HUES64 (cell line): ENCODE results near the gene ATRNL1.

Source experiments
- H3K27ac ChIP-seq: 2 replicates; pipeline ENCODE4 v1.7.0; 2013; ENCODE audit warnings: low read depth, low read length, inconsistent platforms
- H3K27me3 ChIP-seq: 2 replicates; pipeline ENCODE4 v1.6.1; 2013; ENCODE audit warnings: mild to moderate bottlenecking, low read length; ENCODE audit not compliant: insufficient read depth
- H3K36me3 ChIP-seq: 2 replicates; pipeline ENCODE4 v1.6.1; 2013; ENCODE audit warnings: mild to moderate bottlenecking, low read length; ENCODE audit not compliant: insufficient read depth
- H3K4me1 ChIP-seq: 2 replicates; pipeline ENCODE4 v1.6.1; 2013; ENCODE audit warnings: mild to moderate bottlenecking, low read length, moderate library complexity; ENCODE audit not compliant: insufficient read depth
- H3K4me3 ChIP-seq: 2 replicates; pipeline ENCODE4 v1.5.1; 2013; ENCODE audit warnings: mild to moderate bottlenecking, low read length, moderate library complexity
- H3K9ac ChIP-seq: 2 replicates; pipeline ENCODE4 v1.6.1; 2013; ENCODE audit warnings: mild to moderate bottlenecking, low read depth, low read length
- H3K9me3 ChIP-seq: 2 replicates; pipeline ENCODE4 v1.6.1; 2013; ENCODE audit warnings: low read depth, low read length; ENCODE audit not compliant: insufficient read depth
- WGBS: fragments of 150-250, 120-280 bp; methylation state at CpG from one replicate; pipeline ENCODE4 v1.1.7; 2013; ENCODE audit warnings: missing lambda C conversion rate; 5-methylcytosine and 5-hydroxymethylcytosine counted together

The ATRNL1 gene

GRCh38 chr10:115866691-115867090, 773.5 kb downstream of the ATRNL1 start:
- Histone ChIP-seq H3K9me3 (no peaks in the 10 kb centered on the region), H3K4me3 (no peak overlapping the region), H3K36me3 (no peaks in the 10 kb centered on the region), H3K27me3 (no peaks in the 10 kb centered on the region), H3K9ac (no peak overlapping the region), H3K4me1 (no peaks in the 10 kb centered on the region), H3K27ac (no peak overlapping the region)
- WGBS, result 96% methylated on average over 4 of the region's 4 CpGs

- H3K36me3 ChIP-seq, result no peaks in the 10 kb centered on the region
- H3K4me1 ChIP-seq, result no peaks in the 10 kb centered on the region
- H3K27ac ChIP-seq, result no peak overlapping the region
- H3K9ac ChIP-seq, result no peak overlapping the region
- no peaks in the 10 kb centered on the region for H3K9me3 ChIP-seq
- H3K4me3 ChIP-seq, result no peak overlapping the region
- H3K27me3 ChIP-seq, result no peaks in the 10 kb centered on the region
- 96% methylated on average over 1 of the region's 2 CpGs for WGBS
These were observed 774.1 kb downstream of the ATRNL1 start for GRCh38 chr10:115867305-115867704.

- Histone ChIP-seq H3K4me3 (no peak overlapping the region), H3K9me3 (no peaks in the 10 kb centered on the region), H3K27me3 (no peaks in the 10 kb centered on the region), H3K27ac (no peak overlapping the region), H3K4me1 (no peaks in the 10 kb centered on the region), H3K36me3 (no peaks in the 10 kb centered on the region), H3K9ac (no peak overlapping the region)
- WGBS, result no CpG with 5 or more reads among the region's 1 CpG
These were observed 778.7 kb downstream of the ATRNL1 start for GRCh38 chr10:115871855-115872254.

GRCh38 chr10:115875172-115875571, 782.0 kb downstream of the ATRNL1 start:
- no peak overlapping the region for H3K4me3 ChIP-seq
- 100% methylated on average over 1 of the region's 2 CpGs for WGBS
- H3K4me1 ChIP-seq, result no peaks in the 10 kb centered on the region
- H3K27me3 ChIP-seq, result no peaks in the 10 kb centered on the region
- no peaks in the 10 kb centered on the region for H3K36me3 ChIP-seq
- no peak overlapping the region for H3K27ac ChIP-seq
- no peak overlapping the region for H3K9ac ChIP-seq
- no peaks in the 10 kb centered on the region for H3K9me3 ChIP-seq

GRCh38 chr10:115879372-115880089, 786.4 kb downstream of the ATRNL1 start:
- no peak overlapping the region for H3K27ac ChIP-seq
- WGBS, result 75% methylated on average over 6 of the region's 6 CpGs

GRCh38 chr10:115882021-115882420, 788.9 kb downstream of the ATRNL1 start:
- Histone ChIP-seq H3K9me3 (no peaks in the 10 kb centered on the region; the same call in 1 of the 2 replicates), H3K36me3 (no peaks in the 10 kb centered on the region), H3K4me3 (no peak overlapping the region), H3K27ac (no peak overlapping the region), H3K9ac (no peak overlapping the region), H3K4me1 (peaks cover 9% of the 10 kb centered on the region; the same call in 1 of the 2 replicates), H3K27me3 (0 out of 2 replicates have a peak, but pooled peaks cover 4% of the 10 kb centered on the region)
- WGBS, result 47% methylated on average over 4 of the region's 4 CpGs

More at GRCh38 chr10:115879372-115880089, 786.4 kb downstream of the ATRNL1 start:
- Histone ChIP-seq H3K27me3 (0 out of 2 replicates have a peak, but pooled peaks cover 4% of the 10 kb centered on the region), H3K4me1 (peaks cover 9% of the 10 kb centered on the region; the same call in 1 of the 2 replicates), H3K36me3 (no peaks in the 10 kb centered on the region), H3K4me3 (no peak overlapping the region), H3K9ac (no peak overlapping the region), H3K9me3 (no peaks in the 10 kb centered on the region; the same call in 1 of the 2 replicates)

- H3K9ac ChIP-seq, result no peak overlapping the region
- 0 out of 2 replicates have a peak, but pooled peaks cover 4% of the 10 kb centered on the region for H3K27me3 ChIP-seq
- H3K27ac ChIP-seq, result no peak overlapping the region
- H3K36me3 ChIP-seq, result no peaks in the 10 kb centered on the region
- 91% methylated on average over 1 of the region's 1 CpG for WGBS
- H3K4me3 ChIP-seq, result no peak overlapping the region
- peaks cover 9% of the 10 kb centered on the region; the same call in 1 of the 2 replicates for H3K4me1 ChIP-seq
- H3K9me3 ChIP-seq, result no peaks in the 10 kb centered on the region; the same call in 1 of the 2 replicates
These were observed 790.2 kb downstream of the ATRNL1 start for GRCh38 chr10:115883372-115883771.

- Histone ChIP-seq H3K4me3 (no peak overlapping the region), H3K27ac (no peak overlapping the region), H3K4me1 (peaks cover 9% of the 10 kb centered on the region; the same call in 1 of the 2 replicates), H3K9me3 (no peaks in the 10 kb centered on the region; the same call in 1 of the 2 replicates), H3K36me3 (no peaks in the 10 kb centered on the region), H3K27me3 (0 out of 2 replicates have a peak, but pooled peaks cover 4% of the 10 kb centered on the region), H3K9ac (no peak overlapping the region)
- whole genome bisulfite sequencing, result 96% methylated on average over 5 of the region's 5 CpGs
These were observed 791.2 kb downstream of the ATRNL1 start for GRCh38 chr10:115884331-115884730.

- H3K9me3 ChIP-seq, result no peaks in the 10 kb centered on the region
- no peaks in the 10 kb centered on the region for H3K27me3 ChIP-seq
- no peaks in the 10 kb centered on the region for H3K36me3 ChIP-seq
- no peaks in the 10 kb centered on the region for H3K4me1 ChIP-seq
- no peak overlapping the region for H3K9ac ChIP-seq
- H3K4me3 ChIP-seq, result no peak overlapping the region
- H3K27ac ChIP-seq, result no peak overlapping the region
- 93% methylated on average over 7 of the region's 7 CpGs for WGBS
These were observed 802.0 kb downstream of the ATRNL1 start for GRCh38 chr10:115895166-115895565.

GRCh38 chr10:115898242-115898641, 805.1 kb downstream of the ATRNL1 start:
- H3K27ac ChIP-seq, result no peak overlapping the region
- no peaks in the 10 kb centered on the region for H3K36me3 ChIP-seq
- H3K4me1 ChIP-seq, result peaks cover 12% of the 10 kb centered on the region
- 84% methylated on average over 3 of the region's 3 CpGs for WGBS
- H3K9me3 ChIP-seq, result no peaks in the 10 kb centered on the region
- H3K27me3 ChIP-seq, result no peaks in the 10 kb centered on the region
- H3K4me3 ChIP-seq, result no peak overlapping the region
- H3K9ac ChIP-seq, result no peak overlapping the region

GRCh38 chr10:115902596-115902995, 809.4 kb downstream of the ATRNL1 start:
- Histone ChIP-seq H3K4me3 (no peak overlapping the region), H3K27ac (no peak overlapping the region), H3K4me1 (peaks cover 12% of the 10 kb centered on the region), H3K9me3 (no peaks in the 10 kb centered on the region), H3K9ac (no peak overlapping the region), H3K36me3 (no peaks in the 10 kb centered on the region), H3K27me3 (no peaks in the 10 kb centered on the region)
- 89% methylated on average over 4 of the region's 5 CpGs for WGBS
